HG03060 (cell line): ENCODE results near the gene ERCC6.

ENCODE experiments used
- ATAC-seq: cut with Tn5 transposase; IDR thresholded peaks from one replicate; pipeline ENCODE4 v1.9.1; 2021; ENCODE audit warnings: low read depth, moderate number of reproducible peaks; ENCODE audit not compliant: unreplicated experiment

ERCC6 gene

DNA sequence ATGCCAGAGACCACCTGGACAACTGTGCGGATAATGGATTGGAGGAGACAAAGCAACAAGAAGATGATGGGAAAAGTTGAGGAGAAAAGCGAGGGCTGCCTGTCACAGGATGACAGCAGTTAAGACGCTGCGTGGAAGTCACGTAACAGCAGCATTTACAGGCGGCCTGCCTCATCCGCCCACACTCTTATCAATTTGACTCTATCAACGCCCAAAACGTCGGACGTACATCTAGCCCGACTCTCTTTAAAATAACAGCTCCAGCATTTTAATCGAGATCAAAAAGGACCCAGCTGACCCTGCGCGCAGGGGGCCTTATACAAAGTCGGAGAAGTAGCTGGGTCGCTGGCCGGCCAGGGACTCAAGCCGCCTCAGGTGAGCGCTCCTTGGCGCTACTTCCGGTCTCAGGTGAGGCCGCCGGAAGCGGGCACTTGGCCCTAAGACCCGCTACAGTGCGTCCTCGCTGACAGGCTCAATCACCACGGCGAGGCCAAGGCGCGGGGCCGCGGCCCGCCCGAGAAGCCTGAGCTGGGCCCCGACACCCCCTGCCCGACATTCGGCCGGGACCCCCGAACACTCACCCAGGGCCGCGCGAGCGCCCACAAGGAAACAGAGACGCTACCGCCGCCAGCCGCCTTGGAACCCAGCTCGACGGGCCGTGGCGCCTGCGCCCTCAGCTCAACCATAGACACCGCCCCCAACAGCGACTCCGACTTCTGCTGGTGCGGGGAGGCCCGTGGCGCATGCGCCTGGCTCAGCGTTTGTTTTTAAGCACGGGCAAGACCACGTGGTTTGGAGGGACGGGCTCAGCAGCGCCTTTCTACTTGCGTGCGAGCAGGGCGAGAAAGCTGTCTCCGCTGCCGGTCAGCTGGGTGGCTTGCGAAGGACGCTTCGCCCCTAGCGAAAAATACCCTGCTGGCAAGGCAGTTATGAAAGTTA is at the start of gene ERCC6:
TSS of gene ERCC6 (minus strand) at position 741 of the 939 bp plus-strand sequence.
- peak; percentile 51 for ATAC-seq

DNA sequence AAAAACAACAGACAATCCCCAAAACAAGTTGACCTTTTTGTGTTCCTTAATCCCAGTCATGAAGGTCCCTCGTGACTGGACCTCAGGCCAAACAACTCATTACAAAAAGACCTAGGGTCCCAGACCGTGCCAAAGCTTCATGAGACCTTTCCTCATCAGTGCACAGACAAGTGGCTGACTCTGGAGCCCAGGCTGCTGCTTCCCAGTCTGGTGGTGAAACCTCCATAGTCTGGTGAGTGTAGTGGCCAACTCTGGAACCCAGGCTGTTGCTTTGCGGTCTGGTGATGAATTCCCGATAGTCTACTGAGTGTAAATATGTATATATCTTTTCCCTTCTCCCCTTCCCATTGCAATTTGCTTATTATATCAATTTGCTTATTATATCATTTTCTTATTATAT is 49.1 kb upstream of the ERCC6 start:
- ATAC-seq: no peak

DNA sequence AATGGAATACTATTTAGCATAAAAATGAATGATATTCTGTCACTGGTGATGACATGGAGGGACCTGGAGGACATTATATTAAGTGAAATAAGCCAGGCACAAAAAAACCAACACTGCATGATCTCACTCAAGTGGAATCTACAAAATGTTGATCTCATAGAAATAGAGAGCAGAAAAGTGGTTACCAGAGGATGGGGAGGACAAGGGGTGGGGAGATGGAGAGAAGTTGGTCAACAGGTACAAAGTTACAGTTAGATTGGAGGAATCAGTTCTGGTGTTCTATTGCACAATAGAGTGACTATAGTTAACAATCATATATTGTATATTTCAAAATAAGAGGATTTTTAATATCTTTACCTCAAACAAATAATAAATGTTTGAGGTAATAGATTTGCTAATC is 46.5 kb upstream of the ERCC6 start:
- no peak for ATAC-seq

DNA sequence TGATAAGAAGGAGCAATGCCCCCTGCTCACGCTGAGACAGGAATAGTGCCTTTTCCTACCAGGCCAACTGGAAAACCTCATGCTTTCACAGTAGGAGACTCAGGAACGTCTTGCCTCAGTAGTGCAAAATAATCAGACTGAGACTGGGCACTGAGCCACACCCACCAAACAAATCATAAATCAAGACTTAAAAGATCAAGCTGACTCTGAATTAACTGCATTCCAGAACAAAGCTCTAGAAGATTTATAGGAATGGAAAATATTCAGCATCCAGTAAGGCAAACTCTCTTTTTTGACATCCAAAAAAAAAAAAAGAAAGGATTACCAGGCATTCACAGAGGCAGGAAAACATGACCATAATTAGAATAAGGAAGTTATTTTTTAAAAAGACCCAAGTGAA is 40.7 kb upstream of the ERCC6 start:
- no peak for ATAC-seq

DNA sequence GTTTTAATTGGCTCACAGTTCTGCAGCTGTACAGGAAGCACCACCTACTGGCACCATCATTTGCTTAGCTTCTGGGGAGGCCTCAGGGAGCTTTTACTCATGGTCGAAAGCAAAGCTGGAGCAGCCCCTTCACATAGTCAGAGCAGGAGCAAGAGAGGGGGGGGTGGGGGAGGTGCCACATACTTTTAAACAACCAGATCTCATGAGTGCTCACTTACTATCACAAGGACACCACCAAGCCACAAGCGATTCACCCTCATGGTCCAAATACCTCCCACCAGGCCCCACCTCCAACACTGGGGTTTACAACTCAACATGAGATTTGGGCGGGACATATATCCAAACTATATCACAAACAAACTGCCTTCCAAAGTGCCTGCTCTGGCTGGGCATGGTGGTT is 39.5 kb upstream of the ERCC6 start:
- no peak for ATAC-seq

DNA sequence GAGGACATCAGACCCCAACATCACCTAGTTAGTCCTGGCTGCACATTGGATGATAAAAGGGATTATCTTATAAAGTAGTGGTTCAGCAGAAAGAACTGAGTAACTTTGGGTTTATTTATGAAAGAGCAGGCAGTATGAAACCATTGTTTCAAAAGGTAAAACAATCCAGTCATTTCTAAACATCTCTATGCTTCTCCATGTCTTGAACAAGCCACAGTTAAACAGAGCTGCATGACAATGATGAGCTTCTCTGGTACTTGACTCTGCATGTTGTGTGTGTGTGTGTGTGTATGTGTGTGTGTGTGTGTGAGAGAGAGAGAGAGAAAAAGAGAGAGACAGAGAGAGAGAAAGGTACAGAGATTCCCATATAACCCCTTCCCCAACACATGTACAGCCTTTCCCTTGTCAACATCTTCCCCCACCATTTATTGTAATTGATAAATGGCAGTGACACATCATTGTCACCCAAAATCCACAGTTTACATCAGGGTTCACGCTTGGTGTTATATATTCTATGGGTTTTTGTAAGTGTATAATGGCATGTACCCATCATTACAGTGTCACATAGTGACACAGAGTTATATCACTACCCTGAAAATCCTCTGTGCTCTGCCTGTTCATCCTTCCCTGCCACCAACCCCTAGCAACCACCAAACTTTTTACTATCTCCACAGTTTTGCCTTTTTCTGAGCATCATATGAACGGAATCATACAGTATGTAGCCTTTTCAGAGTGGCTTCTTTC is 38.4 kb upstream of the ERCC6 start:
- ATAC-seq: no peak

DNA sequence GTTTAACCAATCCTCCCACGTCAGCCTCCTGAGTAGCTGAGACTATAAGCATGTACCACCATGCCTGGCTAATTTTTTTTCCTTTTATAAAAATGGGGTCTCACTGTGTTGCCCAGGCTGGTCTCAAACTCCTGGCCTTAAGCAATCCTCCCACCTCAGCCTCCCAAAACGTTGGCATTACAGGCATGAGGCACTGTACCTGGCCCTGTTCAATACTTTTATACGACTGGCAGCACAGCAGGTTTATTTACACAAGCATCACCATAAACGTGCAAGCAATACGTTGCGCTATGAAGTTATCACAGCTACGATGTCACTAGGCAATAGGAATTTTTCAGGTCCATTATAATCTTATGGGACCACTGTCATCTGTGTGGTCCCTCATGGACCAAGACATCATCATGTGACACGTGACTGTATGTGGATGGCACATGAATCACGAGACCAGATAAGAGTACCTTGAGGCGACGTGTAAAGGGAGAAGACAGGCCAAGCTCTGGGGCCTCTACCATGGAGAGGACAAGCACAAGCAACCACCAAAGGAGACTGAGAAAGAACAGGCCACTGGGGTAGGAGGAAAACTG is 36.7 kb upstream of the ERCC6 start:
- no peak for ATAC-seq

DNA sequence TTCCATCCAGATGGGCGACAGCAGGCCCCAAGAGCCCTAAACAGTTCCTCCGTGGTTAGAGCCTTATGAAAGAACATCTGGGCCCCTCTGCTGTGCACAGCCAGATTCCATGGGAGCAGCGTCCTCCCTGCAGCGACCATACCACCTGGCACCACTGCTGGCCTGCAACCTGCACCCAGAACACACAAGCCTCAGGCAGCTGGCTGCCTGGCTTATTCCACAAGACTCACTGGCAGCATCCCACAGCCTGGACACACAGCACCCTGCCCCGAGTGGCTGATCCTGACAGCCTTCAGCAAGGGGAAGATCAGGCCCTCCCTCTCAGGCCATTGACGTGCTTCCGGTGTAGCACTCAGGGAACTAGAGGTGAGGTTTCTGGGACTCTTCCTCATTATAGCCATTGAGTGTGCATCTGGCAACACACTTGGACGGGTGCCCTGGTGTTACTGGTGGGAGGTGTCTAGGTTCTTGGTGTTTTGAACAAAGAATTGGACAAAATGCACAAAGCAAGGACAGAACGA is 33.7 kb upstream of the ERCC6 start:
- no peak for ATAC-seq

DNA sequence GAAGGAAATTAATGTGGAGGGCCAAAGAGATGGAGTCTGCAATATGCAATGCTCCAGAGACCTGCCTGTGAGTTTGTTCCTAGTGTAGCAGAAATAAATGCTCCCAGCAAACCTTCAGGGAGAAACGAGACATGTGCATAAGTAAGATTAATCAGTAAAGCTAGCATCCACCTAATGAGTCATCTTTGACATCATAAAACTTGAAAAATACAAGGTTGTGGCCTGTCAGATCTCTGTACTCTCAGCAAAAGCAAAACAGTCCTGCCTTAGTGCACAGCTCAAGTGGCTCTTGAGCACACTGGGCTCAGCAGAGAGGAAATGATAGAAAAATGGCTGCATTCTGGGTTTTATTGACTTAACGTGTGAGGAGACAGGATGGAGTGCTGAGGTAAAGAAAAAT is 32.5 kb upstream of the ERCC6 start:
- no peak for ATAC-seq

DNA sequence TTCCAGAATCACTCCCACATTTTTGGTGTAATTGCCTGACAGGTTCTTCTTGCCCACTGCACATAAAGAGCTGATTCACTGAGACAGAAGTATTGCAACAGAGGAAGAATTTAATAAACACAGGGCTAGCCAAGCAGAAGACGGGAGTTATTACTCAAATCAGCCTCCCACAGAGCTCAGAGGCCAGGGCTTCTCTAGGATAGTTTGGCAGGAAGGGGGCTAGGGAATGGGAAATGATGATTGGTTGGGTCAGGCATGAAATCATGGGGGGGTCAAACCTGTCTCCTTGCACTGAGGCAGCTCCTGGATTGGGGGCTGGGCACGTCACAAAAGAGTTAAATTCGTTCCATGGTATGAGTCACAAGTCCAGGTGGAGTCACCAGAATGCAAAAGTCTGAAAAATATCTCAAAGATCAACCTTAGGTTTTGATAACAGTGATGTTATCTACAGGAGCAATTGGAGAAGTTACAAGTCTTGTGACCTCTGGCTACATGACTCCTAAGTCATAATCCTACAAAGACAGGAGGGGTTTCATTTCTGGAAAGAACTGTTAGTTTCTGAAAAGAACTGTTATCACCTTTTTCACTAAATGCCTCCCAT is 30.2 kb upstream of the ERCC6 start:
- ATAC-seq: no peak

DNA sequence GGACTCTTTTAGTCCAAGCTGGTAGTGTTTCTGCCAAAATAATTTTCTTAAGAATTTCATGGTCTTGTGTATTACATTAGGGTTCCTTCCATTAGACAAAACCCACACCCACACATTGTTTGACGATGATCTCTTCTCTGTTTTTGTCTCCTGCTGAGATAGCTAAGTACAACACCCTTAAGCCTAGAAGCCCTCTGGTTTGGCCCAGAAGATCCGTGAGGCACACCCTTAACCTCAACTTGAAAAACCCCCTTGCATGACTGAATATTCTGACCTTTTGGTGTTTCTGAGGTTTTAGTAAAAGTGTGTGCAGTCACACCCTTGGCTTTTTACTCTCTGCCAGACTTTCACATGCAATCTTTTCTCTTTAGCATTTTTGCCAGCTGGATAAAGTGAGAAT is 29.3 kb upstream of the ERCC6 start:
- ATAC-seq: no peak

DNA sequence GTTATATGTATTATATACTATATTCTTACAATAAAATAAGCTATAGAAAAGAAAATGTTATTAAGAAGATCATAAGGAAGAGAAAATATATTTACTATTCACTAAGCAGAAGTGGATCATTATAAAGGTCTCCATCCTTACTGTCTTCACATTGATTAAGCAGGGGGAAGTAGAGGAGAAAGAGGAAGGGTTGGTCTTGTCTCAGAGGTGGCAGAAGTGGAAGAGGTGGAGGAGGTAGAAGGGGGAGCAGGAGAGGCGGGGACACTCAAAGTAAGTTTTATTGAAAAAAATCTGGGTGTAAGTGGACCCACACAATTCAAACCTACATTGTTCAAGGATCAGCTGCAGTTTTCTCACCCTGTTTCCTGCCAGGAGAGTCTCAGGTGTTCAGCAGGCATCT is 28.9 kb upstream of the ERCC6 start:
- no peak for ATAC-seq

DNA sequence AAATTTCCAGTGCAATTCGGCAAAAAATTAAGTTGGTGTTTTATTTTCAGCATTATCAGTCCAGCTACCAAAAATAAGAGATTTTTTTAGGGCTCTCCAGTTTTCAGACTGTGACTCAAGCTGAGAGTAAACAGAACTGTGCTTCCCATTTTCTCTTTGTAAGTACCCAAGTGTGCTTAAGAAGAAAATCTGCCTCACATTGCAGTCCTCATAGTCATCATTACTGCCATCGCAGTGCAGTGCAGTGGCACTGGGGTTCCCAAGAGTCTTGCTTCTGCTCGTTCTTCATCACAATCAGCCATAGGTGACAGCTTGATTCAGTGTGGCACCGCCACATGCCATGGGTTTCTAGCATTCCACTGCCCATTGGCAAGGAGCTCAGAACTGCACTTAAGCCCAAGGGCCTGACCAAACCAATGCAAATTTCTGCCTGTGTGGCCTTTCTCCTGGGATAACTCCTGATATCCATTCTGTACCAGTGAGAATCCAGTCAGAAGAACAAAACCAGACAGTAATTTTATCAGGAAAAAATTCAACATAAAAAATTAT is 25.6 kb upstream of the ERCC6 start:
- no peak for ATAC-seq

DNA sequence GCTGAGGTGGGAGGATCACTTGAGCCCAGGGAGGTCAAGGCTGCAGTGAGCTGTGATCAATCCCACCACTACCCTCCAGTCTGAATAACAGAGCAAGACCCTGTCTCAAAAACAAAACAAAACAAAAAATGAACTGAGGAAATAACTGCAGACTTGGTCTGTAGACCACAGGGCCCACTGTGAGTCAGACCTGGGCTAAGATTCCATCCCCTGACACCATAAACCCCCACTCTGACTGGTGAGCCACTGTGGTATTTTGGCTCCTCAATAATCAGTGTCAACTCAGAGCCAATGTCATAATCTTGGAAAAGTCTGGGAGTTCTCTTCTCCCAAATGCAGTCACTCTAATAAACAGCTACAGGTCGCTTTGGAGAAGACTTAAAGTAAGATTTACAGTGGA is 24.0 kb upstream of the ERCC6 start:
- ATAC-seq: no peak

DNA sequence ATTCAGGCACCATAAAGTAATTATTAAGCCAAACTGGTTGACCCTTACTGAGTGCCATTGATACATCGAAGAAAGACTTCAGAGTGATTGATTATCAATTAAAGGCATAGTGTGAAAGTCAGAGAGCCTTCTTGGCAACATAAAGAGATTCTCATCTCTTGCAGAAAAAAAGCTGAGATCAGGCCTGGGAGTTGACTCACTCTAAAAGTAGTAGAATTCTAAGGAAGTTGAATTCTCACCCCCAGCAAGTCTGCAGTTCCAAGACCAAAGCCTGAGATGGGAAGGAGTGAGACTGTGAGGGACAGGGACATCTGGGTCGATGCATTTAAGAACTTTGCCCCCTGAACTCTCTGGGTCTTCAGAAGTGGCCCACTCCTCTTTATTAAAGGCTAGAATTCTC is 21.6 kb upstream of the ERCC6 start:
- ATAC-seq: no peak

DNA sequence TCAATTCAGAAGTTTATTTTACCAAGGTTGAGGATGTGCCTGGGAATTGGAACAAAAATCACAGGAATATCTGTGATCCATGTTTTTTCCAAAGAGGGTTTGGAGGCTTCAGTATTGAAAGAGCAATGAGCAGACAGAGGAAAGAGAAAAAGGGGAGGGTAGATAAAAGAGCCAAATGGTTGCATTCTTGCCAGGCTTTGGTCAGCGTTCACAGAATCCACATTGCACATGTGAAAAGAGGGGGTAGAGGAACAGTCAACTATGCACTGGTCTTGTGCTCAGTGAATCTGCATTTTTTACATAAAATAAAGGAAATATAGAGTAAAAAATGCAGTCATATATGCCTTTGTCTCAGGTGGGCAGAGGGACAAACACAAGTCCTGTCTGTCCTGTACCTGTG is 20.6 kb upstream of the ERCC6 start:
- ATAC-seq: no peak

DNA sequence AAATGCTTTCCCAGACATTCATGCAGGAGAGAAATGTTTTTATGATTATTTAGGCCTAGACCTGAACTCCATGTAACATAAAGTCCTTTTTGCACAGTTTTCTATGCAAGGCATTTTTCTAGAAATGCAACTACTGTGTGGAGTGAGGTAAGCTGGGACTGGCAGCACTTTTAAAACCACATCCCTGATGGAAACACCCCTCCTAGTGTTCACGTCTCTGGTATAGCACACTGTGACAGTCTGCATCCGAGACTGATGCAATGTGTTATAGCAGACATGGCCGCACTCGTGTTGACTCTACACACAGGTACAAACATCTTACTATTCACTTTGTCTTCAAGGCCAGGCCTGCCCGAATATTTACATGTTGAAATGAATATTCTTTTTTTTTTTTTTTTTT is 19.3 kb upstream of the ERCC6 start:
- no peak for ATAC-seq

DNA sequence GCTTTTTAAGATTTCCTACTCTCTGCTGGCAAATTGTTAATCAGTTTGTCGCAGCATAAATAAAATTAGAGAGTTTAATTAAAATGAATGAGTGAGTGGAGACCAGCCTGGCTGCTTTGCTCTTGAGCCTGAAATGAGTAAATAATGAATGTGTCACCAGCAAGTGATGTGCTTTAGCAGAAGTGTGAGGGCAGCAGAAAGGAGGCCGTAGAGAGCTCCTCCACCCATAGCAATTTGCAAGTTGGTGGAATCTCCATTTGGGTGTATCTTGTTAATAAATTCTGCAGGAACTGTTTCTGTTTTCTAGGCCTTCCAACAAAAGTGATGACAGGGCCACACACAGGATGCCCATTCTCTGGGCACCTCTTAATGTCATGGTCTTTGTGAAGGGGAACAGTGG is 18.8 kb upstream of the ERCC6 start:
- ATAC-seq: no peak

DNA sequence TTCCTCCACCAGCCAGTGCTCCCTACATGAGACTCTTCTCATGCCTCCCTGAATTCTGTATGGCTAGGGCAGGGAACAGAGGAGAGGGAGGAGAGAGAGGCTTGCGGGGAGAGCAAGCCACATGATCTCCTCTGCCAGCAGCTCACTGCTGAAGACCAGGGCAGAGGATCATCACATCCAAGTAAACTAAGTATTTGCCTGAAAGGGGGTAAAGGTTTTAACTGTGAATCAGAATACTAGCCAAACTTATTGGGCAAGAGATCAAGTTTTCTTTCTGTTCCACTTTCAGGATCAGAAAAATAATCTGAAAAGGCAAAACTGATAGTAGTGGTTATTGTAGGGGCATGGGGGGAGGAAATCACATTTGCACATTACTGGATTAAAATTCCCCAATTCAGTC is 17.8 kb upstream of the ERCC6 start:
- ATAC-seq: no peak

DNA sequence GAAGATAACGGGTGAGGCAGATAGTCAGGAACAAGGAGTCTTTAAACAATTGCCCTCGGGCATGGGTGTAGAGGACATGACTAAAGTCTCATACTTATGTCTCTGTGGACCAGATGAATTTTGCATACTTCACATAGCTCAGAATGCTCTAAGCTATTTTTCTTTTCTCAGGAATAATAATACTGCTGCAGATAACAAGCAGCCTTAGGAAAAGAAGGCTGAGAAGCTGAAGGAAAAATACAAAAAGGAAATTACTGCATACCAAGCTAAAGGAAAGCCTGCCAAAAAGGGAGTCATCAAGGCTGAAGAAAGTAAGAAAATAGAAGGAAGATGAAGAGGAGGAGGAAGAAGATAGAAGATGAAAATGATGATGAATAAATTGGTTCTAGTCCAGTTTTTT is 13.4 kb upstream of the ERCC6 start:
- no peak for ATAC-seq

DNA sequence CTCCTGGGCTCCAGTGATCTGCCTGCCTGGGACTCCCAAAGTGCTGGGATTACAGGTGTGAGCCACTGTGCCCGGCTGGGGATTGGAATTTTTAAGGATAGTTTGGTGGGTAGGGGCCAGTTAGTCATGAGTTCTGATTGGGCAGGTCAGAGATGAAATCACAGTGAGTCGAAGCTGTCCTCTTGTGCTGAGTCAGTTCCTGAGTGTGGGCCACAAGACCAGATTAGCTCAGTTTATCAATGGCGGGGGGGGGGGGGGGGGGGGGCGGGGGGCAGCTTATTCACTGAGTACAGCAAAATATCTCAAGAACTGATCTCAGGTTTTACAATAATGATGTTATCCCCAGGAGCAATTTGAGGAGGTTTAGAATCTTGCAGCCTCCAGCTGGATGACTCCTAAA is 11.6 kb upstream of the ERCC6 start:
- no peak for ATAC-seq
